TTC549 (cell line): ENCODE measurements around the gene IRF9.
"Not testable (repeated sequence)": the region's sequence is repeated elsewhere in the genome, so short reads cannot be mapped to it uniquely, and the experiment has no call there.

Source experiments
- FAIRE-seq: peaks from 2 replicates; lab custom pipeline; 2012; peaks lifted over from hg19 to GRCh38; lab: Jason Lieb, UNC

Gene IRF9

GRCh38 chr14:24195186-24196070 lies 34.4 kb downstream of the IRF9 start, which contains the start of gene TM9SF1:
TSS of gene TM9SF1 (minus strand) at chr14:24195441. CDS start at chr14:24195019, 422 bp downstream.
- no peak for FAIRE-seq

GRCh38 chr14:24196071-24197055 lies 35.3 kb downstream of the IRF9 start:
- FAIRE-seq: no peak

- FAIRE-seq: no peak
Measured at GRCh38 chr14:24197056-24197450, 36.0 kb downstream of the IRF9 start.

- no peak for FAIRE-seq
Measured at GRCh38 chr14:24198814-24199524, 37.9 kb downstream of the IRF9 start.

GRCh38 chr14:24202538-24202937 lies 41.5 kb downstream of the IRF9 start:
- FAIRE-seq: not testable (repeated sequence)

GRCh38 chr14:24203249-24203886 lies 42.3 kb downstream of the IRF9 start:
- not testable (repeated sequence) for FAIRE-seq

- FAIRE-seq: no peak
Measured at GRCh38 chr14:24204163-24205146, 43.4 kb downstream of the IRF9 start.

GRCh38 chr14:24206260-24207103 lies 45.4 kb downstream of the IRF9 start:
- FAIRE-seq: no peak

GRCh38 chr14:24207104-24207551 lies 46.1 kb downstream of the IRF9 start:
- FAIRE-seq: no peak

GRCh38 chr14:24207625-24208024 lies 46.6 kb downstream of the IRF9 start:
- FAIRE-seq: no peak

GRCh38 chr14:24211311-24211710 lies 50.2 kb downstream of the IRF9 start:
- FAIRE-seq: no peak

GRCh38 chr14:24212924-24213865 lies 52.1 kb downstream of the IRF9 start, which contains the start of gene CHMP4A:
TSS of gene CHMP4A (minus strand) at chr14:24213488. CDS start at chr14:24213439, 49 bp downstream.
- FAIRE-seq: peak; percentile 37

GRCh38 chr14:24213866-24214662 lies 53.0 kb downstream of the IRF9 start:
- FAIRE-seq: no peak

- no peak for FAIRE-seq
Measured at GRCh38 chr14:24215495-24216344, 54.7 kb downstream of the IRF9 start, which contains the start of gene MDP1. TSS of gene MDP1 (minus strand) at chr14:24216066. CDS start at chr14:24215955, 111 bp downstream.
